ENCODE data around the gene ZC3H12C. TPM values are rescaled to one million over a fixed set of nuclear protein-coding genes. Genes with fewer than 3 reads are reported as not detected.

Gene ZC3H12C
- total and polyA plus RNA-seq, 2 of the 13 experiments (the other 11 are each of a cell fraction or from before 2014, with no cell fraction given), result 2.4 to 5.7 TPM

- Histone ChIP-seq H3K9me3 (ENCODE audit: low read length) (no peaks in the 10 kb centered on the region), H3K4me2 (ENCODE audit: low read depth, low read length) (no peak overlapping the region), H4K20me1 (ENCODE audit: insufficient read depth, low read length) (no peaks in the 10 kb centered on the region), H3K27me3 (ENCODE audit: control insufficient read depth in 1 of 2, insufficient read depth in 2 of 2, low read length in 2 of 2) (no peaks in the 10 kb centered on the region), H3K4me3 (replicated peaks in 1 of 3; ENCODE audit: insufficient read depth in 1 of 3, low read depth in 2 of 3, low read length in 3 of 3) (no peak overlapping the region), H3K36me3 (replicated peaks in 1 of 2; ENCODE audit: control insufficient read depth in 1 of 2, insufficient read depth in 2 of 2, low read length in 2 of 2) (no peaks in the 10 kb centered on the region), H2AFZ (ENCODE audit: low read length) (no peak overlapping the region), H3K4me1 (ENCODE audit: insufficient read depth, low read length) (no peaks in the 10 kb centered on the region), H3K9ac (ENCODE audit: insufficient read depth, low read depth, low read length) (no peak overlapping the region), H3K27ac (ENCODE audit: extremely low read length, insufficient read depth, low read length) (no peak overlapping the region), H3K79me2 (ENCODE audit: insufficient read depth, low read length) (no peaks in the 10 kb centered on the region)
- intact Hi-C loops (cut with micrococcal nuclease; ENCODE audit: unreplicated experiment), result no loop called here
- ChIA-PET POLR2A (no interaction called here), CTCF (ENCODE audit: low intra/inter-chr PET ratio, low total read pairs) (no interaction called here)
- in situ Hi-C loops (cut with HindIII; ENCODE audit: extremely low pct_ligation_motif_present, low pct_unique_long_range_greater_than_20kb), result no loop called here
- DNase-seq (ENCODE audit: low spot score) (no peak), FAIRE-seq (no peak), ATAC-seq (no peak)
- peak; percentile 9; the same call in 1 of the 2 replicates for TF ChIP-seq CREB1 (IDR thresholded peaks at IDR 0.05)
- TF ChIP-seq CREB1 (CRISPR knock-in tag; IDR thresholded peaks at IDR 0.05), result no peak
- peak; percentile 33; the same call in 1 of the 2 replicates for TF ChIP-seq ATF7 (IDR thresholded peaks at IDR 0.05)
- no peak for TF ChIP-seq ATF7 (CRISPR knock-in tag; IDR thresholded peaks at IDR 0.05)
- TF ChIP-seq ZNF605 (CRISPR knock-in tag; IDR thresholded peaks at IDR 0.05), result no peak
- no TSS peak for BruUV-seq (replicated peaks)
- WGBS (ENCODE audit: low lambda C conversion rate), result 50% methylated on average over 3 of the region's 3 CpGs
Observed at GRCh38 chr11:110217936-110218335, 124.7 kb downstream of the ZC3H12C start.

DNA sequence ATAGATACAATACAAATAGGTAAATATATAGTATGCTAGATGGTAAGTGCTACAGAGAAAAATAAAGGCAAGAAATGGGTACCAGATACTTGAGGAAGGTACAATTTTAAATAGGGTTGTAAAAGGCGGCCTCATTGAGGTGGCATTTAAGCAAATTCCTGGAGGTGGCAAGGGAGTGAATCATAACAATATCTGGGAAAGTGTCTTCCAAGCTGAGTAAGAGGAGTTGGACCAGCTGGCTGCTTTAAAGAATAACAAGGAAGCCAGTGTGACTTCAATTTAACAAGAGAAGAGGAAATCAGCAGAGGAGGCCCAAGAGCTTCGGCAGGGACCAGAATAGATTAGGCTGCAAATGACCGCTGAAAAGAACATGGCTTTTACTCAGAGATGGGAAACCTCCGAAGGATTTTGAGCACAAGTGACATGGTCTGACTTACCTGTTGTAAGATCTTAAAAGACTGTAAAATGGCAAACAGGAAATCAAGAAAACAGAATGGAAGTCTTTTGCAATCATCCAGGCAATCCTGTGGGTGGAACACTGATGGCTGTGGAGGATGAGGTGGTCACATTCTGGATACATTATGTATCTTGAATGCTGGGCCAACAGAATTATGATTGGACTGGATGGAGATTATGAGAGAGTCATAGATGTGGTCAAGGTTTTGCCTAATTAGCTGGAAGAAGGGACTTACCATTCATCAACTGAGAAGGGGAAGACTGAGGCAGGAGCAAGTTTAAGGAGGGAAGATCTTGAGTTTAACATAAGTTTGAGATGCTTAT, 126.0 kb downstream of the ZC3H12C start:
- TF ChIP-seq MXD4 (CRISPR knock-in tag; IDR thresholded peaks at IDR 0.05) (no peak), ZSCAN31 (CRISPR knock-in tag; IDR thresholded peaks at IDR 0.05; ENCODE audit: low read depth) (no peak), JDP2 (CRISPR knock-in tag; IDR thresholded peaks at IDR 0.05; ENCODE audit: borderline replicate concordance) (no peak), AHR (CRISPR knock-in tag; IDR thresholded peaks at IDR 0.05) (no peak), ZNF121 (CRISPR knock-in tag; IDR thresholded peaks at IDR 0.05) (no peak)
- TF ChIP-seq, protein P1, sequence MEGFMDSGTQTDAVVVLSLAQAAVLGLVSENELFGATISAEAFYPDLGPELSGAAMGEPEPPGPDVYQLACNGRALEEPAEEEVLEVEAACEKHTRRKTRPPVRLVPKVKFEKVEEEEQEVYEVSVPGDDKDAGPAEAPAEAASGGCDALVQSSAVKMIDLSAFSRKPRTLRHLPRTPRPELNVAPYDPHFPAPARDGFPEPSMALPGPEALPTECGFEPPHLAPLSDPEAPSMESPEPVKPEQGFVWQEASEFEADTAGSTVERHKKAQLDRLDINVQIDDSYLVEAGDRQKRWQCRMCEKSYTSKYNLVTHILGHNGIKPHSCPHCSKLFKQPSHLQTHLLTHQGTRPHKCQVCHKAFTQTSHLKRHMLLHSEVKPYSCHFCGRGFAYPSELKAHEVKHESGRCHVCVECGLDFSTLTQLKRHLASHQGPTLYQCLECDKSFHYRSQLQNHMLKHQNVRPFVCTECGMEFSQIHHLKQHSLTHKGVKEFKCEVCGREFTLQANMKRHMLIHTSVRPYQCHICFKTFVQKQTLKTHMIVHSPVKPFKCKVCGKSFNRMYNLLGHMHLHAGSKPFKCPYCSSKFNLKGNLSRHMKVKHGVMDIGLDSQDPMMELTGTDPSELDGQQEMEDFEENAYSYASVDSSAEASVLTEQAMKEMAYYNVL (CRISPR knock-in tag; IDR thresholded peaks at IDR 0.05; ENCODE audit: borderline replicate concordance), result no peak
- 98% methylated on average over 4 of the region's 4 CpGs for WGBS (ENCODE audit: low lambda C conversion rate)
- CTCF ChIA-PET (ENCODE audit: low intra/inter-chr PET ratio, low total read pairs), result no interaction called here
- Histone ChIP-seq H3K4me2 (ENCODE audit: low read depth, low read length) (no peak overlapping the region), H3K9ac (ENCODE audit: insufficient read depth, low read depth, low read length) (no peak overlapping the region), H3K36me3 (replicated peaks in 1 of 2; ENCODE audit: control insufficient read depth in 1 of 2, insufficient read depth in 2 of 2, low read length in 2 of 2) (no peaks in the 10 kb centered on the region), H4K20me1 (ENCODE audit: insufficient read depth, low read length) (no peaks in the 10 kb centered on the region), H3K27me3 (ENCODE audit: control insufficient read depth in 1 of 2, insufficient read depth in 2 of 2, low read length in 2 of 2) (no peaks in the 10 kb centered on the region), H3K4me3 (replicated peaks in 1 of 3; ENCODE audit: insufficient read depth in 1 of 3, low read depth in 2 of 3, low read length in 3 of 3) (no peak overlapping the region), H2AFZ (ENCODE audit: low read length) (no peak overlapping the region), H3K79me2 (ENCODE audit: insufficient read depth, low read length) (no peaks in the 10 kb centered on the region), H3K9me3 (ENCODE audit: low read length) (no peaks in the 10 kb centered on the region), H3K4me1 (ENCODE audit: insufficient read depth, low read length) (no peaks in the 10 kb centered on the region), H3K27ac (ENCODE audit: extremely low read length, insufficient read depth, low read length) (no peak overlapping the region)
- DNase-seq (ENCODE audit: low spot score) (no peak), ATAC-seq (no peak), FAIRE-seq (no peak)
- BruUV-seq (replicated peaks), result no TSS peak
- POLR2A ChIA-PET, result no interaction called here
- intact Hi-C loops (cut with micrococcal nuclease; ENCODE audit: unreplicated experiment) (no loop called here), in situ Hi-C loops (cut with HindIII; ENCODE audit: extremely low pct_ligation_motif_present, low pct_unique_long_range_greater_than_20kb) (no loop called here)
